ENCODE measurements around the gene SLC16A12. TPM values are rescaled to one million over a fixed set of nuclear protein-coding genes. Genes with fewer than 3 reads are reported as not detected.
"Not testable (repeated sequence)": the region's sequence is repeated elsewhere in the genome, so short reads cannot be mapped to it uniquely, and the experiment has no call there.

Gene SLC16A12
- total and polyA plus RNA-seq, 10 donors, result 0.02 to 0.19 (median 0.12) TPM; not detected in 5

DNA sequence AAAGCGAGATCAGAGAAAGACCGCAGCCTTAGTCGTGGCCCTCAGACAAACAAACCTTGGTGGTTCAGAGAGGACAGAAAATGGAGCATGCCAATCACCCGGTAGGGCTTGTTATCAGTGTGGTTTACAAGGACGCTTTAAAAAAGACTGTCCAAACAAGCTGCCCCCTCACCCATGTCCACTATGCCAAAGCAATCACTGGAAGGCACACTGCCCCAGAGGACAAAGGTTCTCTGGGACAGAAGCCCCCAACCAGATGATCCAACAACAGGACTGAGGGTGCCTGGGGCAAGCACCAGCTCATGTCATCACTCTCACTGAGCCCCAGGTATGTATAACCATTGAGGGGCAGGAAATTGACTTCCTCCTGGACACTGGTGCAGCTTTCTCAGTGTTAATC is 126.1 kb downstream of the SLC16A12 start:
- H3K4me3 ChIP-seq; H3K27ac ChIP-seq; H3K9me3 ChIP-seq; DNase-seq; intact Hi-C loops (cut with DNase I; ENCODE audit: low total_unique reads); H3K27me3 ChIP-seq (replicated peaks in 1 of 7): not testable (repeated sequence)
- H3K4me1 ChIP-seq, result peaks cover 8 to 17% (median 10%) of the 10 kb centered on the region in 6 donors
- WGBS, 5 donors, result 90 to 97% (median 95%) methylated on average over 5 of the region's 5 CpGs
- H3K36me3 ChIP-seq, result peaks cover 0 to 15% (median 0%) of the 10 kb centered on the region in 6 donors

DNA sequence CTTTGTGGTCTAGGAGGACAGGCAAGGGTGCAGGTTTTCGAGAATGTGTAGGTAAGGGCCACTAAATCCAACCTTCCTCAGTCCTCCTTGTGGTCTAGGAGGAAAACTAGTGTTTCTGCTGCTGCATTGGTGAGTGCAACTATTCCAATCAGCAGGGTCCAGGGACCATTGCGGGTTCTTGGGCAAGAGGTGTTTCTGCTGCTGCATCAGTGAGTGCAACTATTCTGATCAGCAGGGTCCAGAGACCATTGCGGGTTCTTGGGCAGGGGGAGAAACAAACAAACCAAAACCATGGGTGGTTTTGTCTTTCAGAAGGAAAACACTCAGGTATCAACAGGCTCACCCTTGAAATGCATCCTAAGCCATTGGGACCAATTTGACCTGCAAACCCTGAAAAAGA is 127.6 kb downstream of the SLC16A12 start:
- DNase-seq; H3K27me3 ChIP-seq (replicated peaks in 1 of 7); H3K4me1 ChIP-seq; H3K9me3 ChIP-seq; intact Hi-C loops (cut with DNase I; ENCODE audit: low total_unique reads); H3K27ac ChIP-seq; H3K4me3 ChIP-seq: not testable (repeated sequence)
- peaks cover 0 to 30% (median 0%) of the 10 kb centered on the region in 6 donors for H3K36me3 ChIP-seq
- WGBS, 5 donors, result 95 to 99% (median 95%) methylated on average over 3 of the region's 3 CpGs

GRCh38 chr10:89406178-89406577 is 129.2 kb downstream of the SLC16A12 start:
- DNase-seq; intact Hi-C loops (cut with DNase I; ENCODE audit: low total_unique reads); H3K4me3 ChIP-seq; H3K4me1 ChIP-seq; H3K27ac ChIP-seq; H3K9me3 ChIP-seq; H3K27me3 ChIP-seq (replicated peaks in 1 of 7): not testable (repeated sequence)
- peaks cover 0 to 38% (median 0%) of the 10 kb centered on the region in 6 donors for H3K36me3 ChIP-seq
- 91 to 97% (median 94%) methylated on average over 9 of the region's 9 CpGs for WGBS, 5 donors

GRCh38 chr10:89404104-89405047 is 131.0 kb downstream of the SLC16A12 start:
- peaks cover 0 to 38% (median 0%) of the 10 kb centered on the region in 6 donors for H3K36me3 ChIP-seq
- WGBS, 5 donors, result 90 to 98% (median 95%) methylated on average over 11 of the region's 11 CpGs
- peaks cover 0 to 4% (median 0%) of the 10 kb centered on the region in 6 donors for H3K4me1 ChIP-seq
- H3K4me3 ChIP-seq, result no peak overlapping the region
- H3K9me3 ChIP-seq, result peaks cover 0 to 4% (median 0%) of the 10 kb centered on the region in 8 donors
- H3K27ac ChIP-seq, result no peak overlapping the region
- no peak for DNase-seq
- TF ChIP-seq CTCF (IDR thresholded peaks at IDR 0.05 in 8 of 11, conservative IDR thresholded peaks at IDR 0.05 in 3 of 11), result no peak
- TF ChIP-seq POLR2A (IDR thresholded peaks at IDR 0.05), result no peak
- no peak for TF ChIP-seq POLR2AphosphoS5 (IDR thresholded peaks at IDR 0.05)
- no peaks in the 10 kb centered on the region for H3K27me3 ChIP-seq (replicated peaks in 1 of 7)
- intact Hi-C loops (cut with DNase I; ENCODE audit: low total_unique reads), result no loop called here

GRCh38 chr10:89403043-89403442 is 132.4 kb downstream of the SLC16A12 start:
- no peak overlapping the region for H3K4me3 ChIP-seq
- DNase-seq, result no peak
- H3K4me1 ChIP-seq, result peaks cover 0 to 13% (median 4%) of the 10 kb centered on the region in 6 donors
- H3K27ac ChIP-seq, result no peak overlapping the region
- intact Hi-C loops (cut with DNase I; ENCODE audit: low total_unique reads), result no loop called here
- TF ChIP-seq POLR2AphosphoS5 (IDR thresholded peaks at IDR 0.05), result no peak
- TF ChIP-seq POLR2A (IDR thresholded peaks at IDR 0.05), result no peak
- no peak for TF ChIP-seq CTCF (IDR thresholded peaks at IDR 0.05 in 8 of 11, conservative IDR thresholded peaks at IDR 0.05 in 3 of 11)
- H3K36me3 ChIP-seq, result peaks cover 0 to 38% (median 0%) of the 10 kb centered on the region in 6 donors
- H3K27me3 ChIP-seq (replicated peaks in 1 of 7), result no peaks in the 10 kb centered on the region
- 79 to 85% (median 82%) methylated on average over 2 of the region's 2 CpGs for WGBS, 5 donors
- H3K9me3 ChIP-seq, result peaks cover 0 to 4% (median 0%) of the 10 kb centered on the region in 8 donors

All from spleen (tissue), 11 donors.